ENCODE measurements around the gene DNAJC1.
"Not testable (repeated sequence)": the region's sequence is repeated elsewhere in the genome, so short reads cannot be mapped to it uniquely, and the experiment has no call there.

DNA sequence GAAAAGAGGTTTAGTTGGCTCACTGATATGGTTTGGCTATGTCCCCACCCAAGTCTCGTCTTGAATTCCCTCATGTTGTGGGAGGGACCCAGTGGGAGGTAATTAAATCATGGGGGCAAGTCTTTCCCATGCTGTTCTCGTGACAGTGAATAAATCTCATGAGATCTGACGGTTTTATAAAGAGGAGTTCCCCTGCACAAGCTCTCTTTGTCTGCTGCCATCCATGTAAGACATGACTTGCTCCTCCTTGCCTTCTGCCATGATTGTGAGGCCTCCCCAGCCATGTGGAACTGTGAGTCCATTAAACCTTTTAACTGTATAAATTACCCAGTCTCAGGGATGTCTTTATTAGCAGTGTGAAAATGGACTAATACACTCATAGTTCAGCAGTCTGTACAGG lies 28.7 kb upstream of the DNAJC1 start:
- TF ChIP-seq RAD21 (IDR thresholded peaks at IDR 0.05 in 1 of 2, conservative IDR thresholded peaks at IDR 0.05 in 1 of 2; ENCODE audit: low read depth in 2 of 2, low read length in 2 of 2): not testable (repeated sequence)
- TF ChIP-seq, protein P1, sequence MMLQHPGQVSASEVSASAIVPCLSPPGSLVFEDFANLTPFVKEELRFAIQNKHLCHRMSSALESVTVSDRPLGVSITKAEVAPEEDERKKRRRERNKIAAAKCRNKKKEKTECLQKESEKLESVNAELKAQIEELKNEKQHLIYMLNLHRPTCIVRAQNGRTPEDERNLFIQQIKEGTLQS (IDR thresholded peaks at IDR 0.05; ENCODE audit: insufficient read depth, low read depth, low read length): not testable (repeated sequence)
- TF ChIP-seq, protein P2, sequence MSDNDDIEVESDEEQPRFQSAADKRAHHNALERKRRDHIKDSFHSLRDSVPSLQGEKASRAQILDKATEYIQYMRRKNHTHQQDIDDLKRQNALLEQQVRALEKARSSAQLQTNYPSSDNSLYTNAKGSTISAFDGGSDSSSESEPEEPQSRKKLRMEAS (IDR thresholded peaks at IDR 0.05): not testable (repeated sequence)
